GM12878 (cell line): ENCODE measurements around the gene MPC1. TPM values are rescaled to one million over a fixed set of nuclear protein-coding genes. Genes with fewer than 3 reads are reported as not detected.

Experiments used
- NBN ChIP-seq: fragments of 450-650 bp; IDR thresholded peaks from 2 replicates; pipeline ENCODE4 v1.6.1; 2016
- REST ChIP-seq: IDR thresholded peaks from 2 replicates; pipeline ENCODE4 v1.6.1; 2012; ENCODE audit warnings: mild to moderate bottlenecking, low read depth, low read length
- SIN3A ChIP-seq: IDR thresholded peaks from 2 replicates; pipeline ENCODE4 v1.6.1; 2012; ENCODE audit warnings: low read depth, low read length, improper control_type of control experiment
- SUPT20H ChIP-seq: IDR thresholded peaks from 2 replicates; pipeline ENCODE4 v1.6.1; 2011; ENCODE audit warnings: low read depth, mild to moderate bottlenecking, low read length, moderate library complexity, borderline replicate concordance; ENCODE audit not compliant: control insufficient read depth
- ZNF207 ChIP-seq: fragments of 450-650 bp; IDR thresholded peaks from 2 replicates; pipeline ENCODE4 v1.6.1; 2014; ENCODE audit warnings: antibody characterized with exemption, mild to moderate bottlenecking, borderline replicate concordance
- ZNF592 ChIP-seq: fragments of 450-650 bp; IDR thresholded peaks from 2 replicates; pipeline ENCODE4 v1.6.1; 2017; ENCODE audit warnings: mild to moderate bottlenecking, moderate library complexity
- polyA plus RNA-seq, 11 experiments: library from polyadenylated mRNA; depleted of rRNA in 4 of 11; unstranded in 6 of 11; stranded (reverse) in 5 of 11; fragments of >200 nt; fragmentation: Nextera tagmentation in 4 of 11; fragmentation: Illumina TruSeq in 1 of 11; extraction: Ambion mirVana in 4 of 11; extraction: Trizol in 1 of 11; gene quantifications; 1 replicate in 1 of 11; 2 replicates in 10 of 11; pipeline versions ENCODE4 v1.2.1 to v1.2.3, GENCODE V29; 2011 to 2016; ENCODE audit warnings: inconsistent platforms in 2 of 11, missing spikeins in 2 of 11, low read depth in 1 of 11
- total RNA-seq, 4 experiments: library from RNA; depleted of rRNA in 3 of 4; stranded (reverse); fragments of >200 nt in 3 of 4; fragmentation: Illumina TruSeq in 1 of 4; extraction: Trizol in 1 of 4; gene quantifications; 2 replicates each; pipeline versions ENCODE4 v1.2.1 to v1.2.3, GENCODE V29; 2013 to 2021

The MPC1 gene
- total and polyA plus RNA-seq, 10 of the 15 experiments (the other 5 are each of a cell fraction or from before 2014, with no cell fraction given), result 53.2 to 177 (median 78.8) TPM

- TF ChIP-seq REST (no peak), SIN3A (no peak), SUPT20H (no peak), ZNF592 (no peak), NBN (no peak), ZNF207 (no peak)
Measured at GRCh38 chr6:166393535-166393823, 10.7 kb upstream of the MPC1 start (continued).
